Mesothelial cell of epicardium (in vitro differentiated cells): ENCODE data around the gene SGCD. TPM values are rescaled to one million over a fixed set of nuclear protein-coding genes. Genes with fewer than 3 reads are reported as not detected.

Source experiments
- DNase-seq, 2 experiments: peaks; one replicate each; pipeline ENCODE4 v3.0.0; 2021; ENCODE audit warnings: low spot score in 2 of 2; ENCODE audit not compliant: unreplicated experiment in 2 of 2
- H3K27ac Mint-ChIP-seq: 2 replicates; pipeline ENCODE4 v1.8.0; 2021; ENCODE audit warnings: mixed read lengths
- H3K27me3 Mint-ChIP-seq: 2 replicates; pipeline ENCODE4 v1.8.0; 2021; ENCODE audit warnings: low read depth, mixed read lengths
- H3K36me3 Mint-ChIP-seq: 2 replicates; pipeline ENCODE4 v1.8.0; 2021; ENCODE audit warnings: mixed read lengths
- H3K4me1 Mint-ChIP-seq: 2 replicates; pipeline ENCODE4 v1.8.0; 2021; ENCODE audit warnings: mixed read lengths
- H3K4me3 Mint-ChIP-seq: 2 replicates; pipeline ENCODE4 v1.8.0; 2021; ENCODE audit warnings: mild to moderate bottlenecking, moderate library complexity, mixed read lengths
- H3K9me3 Mint-ChIP-seq: 2 replicates; pipeline ENCODE4 v1.8.0; 2021; ENCODE audit warnings: mixed read lengths
- total RNA-seq: library from RNA; stranded (reverse); gene quantifications from 3 replicates; pipeline ENCODE4 v1.2.1, GENCODE V29; 2021
- TF ChIP-seq, protein P1 (sequence below): fragments of 200-600 bp; sonication (generic); IDR thresholded peaks from one replicate; pipeline ENCODE4 v1.5.0; 2021; ENCODE audit warnings: antibody characterized with exemption; ENCODE audit not compliant: unreplicated experiment

Gene SGCD
- total RNA-seq, 1 donor from 2014 or later, result 4.9 TPM

GRCh38 chr5:156330141-156330870, 3.3 kb downstream of the SGCD start:
- peaks cover 10% of the 10 kb centered on the region for H3K27me3 Mint-ChIP-seq
- no peaks in the 10 kb centered on the region for H3K9me3 Mint-ChIP-seq
- no peak for DNase-seq
- H3K27ac Mint-ChIP-seq, result no peak overlapping the region
- H3K36me3 Mint-ChIP-seq, result no peaks in the 10 kb centered on the region
- TF ChIP-seq, protein P1, sequence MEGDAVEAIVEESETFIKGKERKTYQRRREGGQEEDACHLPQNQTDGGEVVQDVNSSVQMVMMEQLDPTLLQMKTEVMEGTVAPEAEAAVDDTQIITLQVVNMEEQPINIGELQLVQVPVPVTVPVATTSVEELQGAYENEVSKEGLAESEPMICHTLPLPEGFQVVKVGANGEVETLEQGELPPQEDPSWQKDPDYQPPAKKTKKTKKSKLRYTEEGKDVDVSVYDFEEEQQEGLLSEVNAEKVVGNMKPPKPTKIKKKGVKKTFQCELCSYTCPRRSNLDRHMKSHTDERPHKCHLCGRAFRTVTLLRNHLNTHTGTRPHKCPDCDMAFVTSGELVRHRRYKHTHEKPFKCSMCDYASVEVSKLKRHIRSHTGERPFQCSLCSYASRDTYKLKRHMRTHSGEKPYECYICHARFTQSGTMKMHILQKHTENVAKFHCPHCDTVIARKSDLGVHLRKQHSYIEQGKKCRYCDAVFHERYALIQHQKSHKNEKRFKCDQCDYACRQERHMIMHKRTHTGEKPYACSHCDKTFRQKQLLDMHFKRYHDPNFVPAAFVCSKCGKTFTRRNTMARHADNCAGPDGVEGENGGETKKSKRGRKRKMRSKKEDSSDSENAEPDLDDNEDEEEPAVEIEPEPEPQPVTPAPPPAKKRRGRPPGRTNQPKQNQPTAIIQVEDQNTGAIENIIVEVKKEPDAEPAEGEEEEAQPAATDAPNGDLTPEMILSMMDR, result no peak
- H3K4me1 Mint-ChIP-seq, result peaks cover 19% of the 10 kb centered on the region
- H3K4me3 Mint-ChIP-seq, result no peak overlapping the region

DNA sequence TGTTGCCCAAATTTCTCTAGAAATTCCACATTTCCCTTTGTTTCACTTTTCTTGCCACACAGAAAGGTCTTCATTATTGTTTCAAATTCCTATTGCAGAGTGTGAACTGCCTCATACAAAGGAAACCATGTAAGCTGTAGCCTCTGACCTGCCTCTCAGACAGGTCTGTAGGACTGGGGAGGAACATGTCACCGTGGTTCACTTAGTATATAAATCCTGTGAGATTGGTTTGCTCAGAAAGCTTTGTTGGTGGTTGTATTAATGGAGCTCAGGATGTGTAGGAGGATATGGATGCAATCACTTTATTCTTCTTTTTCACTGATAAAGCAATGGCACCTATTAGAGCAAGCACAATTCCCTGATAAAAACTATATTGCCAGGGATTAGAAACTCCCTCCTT, 4.2 kb downstream of the SGCD start:
- TF ChIP-seq, protein P1, result no peak
- Mint-ChIP-seq H3K36me3 (no peaks in the 10 kb centered on the region), H3K27ac (no peak overlapping the region), H3K4me3 (no peak overlapping the region), H3K4me1 (peaks cover 13% of the 10 kb centered on the region), H3K27me3 (peaks cover 9% of the 10 kb centered on the region), H3K9me3 (no peaks in the 10 kb centered on the region)
- no peak for DNase-seq

DNA sequence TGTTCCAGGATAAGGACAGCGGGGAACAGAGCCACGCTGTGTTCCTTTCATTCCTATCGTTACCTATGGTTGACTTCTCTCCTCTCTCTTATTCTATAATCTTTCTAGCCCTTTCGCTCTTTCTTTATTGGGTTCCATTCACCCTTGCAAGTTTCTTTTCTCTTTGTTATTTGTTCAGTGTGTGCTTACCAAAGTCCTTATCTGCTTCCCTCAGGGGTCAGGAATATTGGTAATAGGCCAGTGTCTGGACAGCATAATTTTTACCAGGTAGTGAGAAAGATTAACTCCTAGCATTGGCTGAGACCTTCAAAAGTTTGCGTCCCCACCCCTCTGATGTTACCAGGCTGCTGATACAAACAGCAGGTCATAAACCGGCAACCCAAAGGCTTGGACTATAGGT, 4.9 kb downstream of the SGCD start:
- H3K9me3 Mint-ChIP-seq, result no peaks in the 10 kb centered on the region
- TF ChIP-seq, protein P1, result no peak
- H3K27me3 Mint-ChIP-seq, result peaks cover 9% of the 10 kb centered on the region
- peaks cover 7% of the 10 kb centered on the region for H3K4me1 Mint-ChIP-seq
- H3K36me3 Mint-ChIP-seq, result no peaks in the 10 kb centered on the region
- DNase-seq, result no peak
- H3K27ac Mint-ChIP-seq, result no peak overlapping the region
- no peak overlapping the region for H3K4me3 Mint-ChIP-seq

- H3K9me3 Mint-ChIP-seq, result no peaks in the 10 kb centered on the region
- TF ChIP-seq, protein P1, result no peak
- no peak for DNase-seq
- peaks cover 7% of the 10 kb centered on the region for H3K4me1 Mint-ChIP-seq
- H3K36me3 Mint-ChIP-seq, result no peaks in the 10 kb centered on the region
- H3K27me3 Mint-ChIP-seq, result peaks cover 9% of the 10 kb centered on the region
- H3K4me3 Mint-ChIP-seq, result no peak overlapping the region
- H3K27ac Mint-ChIP-seq, result no peak overlapping the region
Measured at GRCh38 chr5:156332245-156332644, 5.3 kb downstream of the SGCD start.

DNA sequence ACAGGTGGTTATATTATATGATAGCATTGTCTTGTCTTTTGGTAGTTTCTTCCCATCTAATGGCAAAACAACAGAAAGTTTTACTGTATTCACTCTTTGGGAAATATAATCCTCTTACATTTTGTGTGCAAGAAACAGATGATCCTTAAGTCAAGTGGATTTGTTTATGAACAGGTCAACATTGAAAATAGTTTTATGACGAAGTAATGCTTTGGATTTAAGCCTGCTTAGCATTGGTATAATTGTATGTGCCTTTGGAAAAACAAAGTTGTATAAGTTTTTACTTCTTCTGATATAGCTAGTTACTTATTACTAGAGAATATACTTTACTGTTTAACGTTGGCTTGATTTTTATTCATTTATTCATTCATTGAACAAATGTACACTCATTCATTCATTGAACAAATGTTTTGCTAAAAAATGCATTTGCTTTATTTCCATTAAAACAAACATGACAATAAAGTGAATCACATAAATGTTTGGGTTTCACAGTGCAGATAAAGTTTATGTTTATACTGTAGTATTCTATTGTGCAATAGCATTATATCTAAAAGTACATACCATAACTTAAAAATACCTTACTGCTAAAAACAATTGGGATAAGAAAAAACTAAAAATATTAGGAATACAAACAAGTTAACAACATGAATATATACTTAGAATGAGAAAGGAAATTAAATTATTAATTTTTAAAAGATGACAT, 12.3 kb downstream of the SGCD start:
- TF ChIP-seq, protein P1, result no peak
- Mint-ChIP-seq H3K36me3 (no peaks in the 10 kb centered on the region), H3K4me3 (no peak overlapping the region), H3K9me3 (no peaks in the 10 kb centered on the region), H3K27me3 (peaks cover 3% of the 10 kb centered on the region), H3K4me1 (no peaks in the 10 kb centered on the region), H3K27ac (no peak overlapping the region)
- no peak for DNase-seq
